Pons (tissue), 1 donor: ENCODE measurements around the gene BBS1.
"Not testable (repeated sequence)": the region's sequence is repeated elsewhere in the genome, so short reads cannot be mapped to it uniquely, and the experiment has no call there.

Experiments
- DNase-seq: peaks from one replicate; pipeline ENCODE4 v3.0.0-alpha.2; 2016; ENCODE audit warnings: low spot score

Gene BBS1

GRCh38 chr11:66510271-66510989, at the start of gene BBS1:
Gene BBS1 (plus strand): TSS chr11:66510635. CDS start chr11:66510660, 25 bp downstream.
- DNase-seq = peak; percentile 51

DNA sequence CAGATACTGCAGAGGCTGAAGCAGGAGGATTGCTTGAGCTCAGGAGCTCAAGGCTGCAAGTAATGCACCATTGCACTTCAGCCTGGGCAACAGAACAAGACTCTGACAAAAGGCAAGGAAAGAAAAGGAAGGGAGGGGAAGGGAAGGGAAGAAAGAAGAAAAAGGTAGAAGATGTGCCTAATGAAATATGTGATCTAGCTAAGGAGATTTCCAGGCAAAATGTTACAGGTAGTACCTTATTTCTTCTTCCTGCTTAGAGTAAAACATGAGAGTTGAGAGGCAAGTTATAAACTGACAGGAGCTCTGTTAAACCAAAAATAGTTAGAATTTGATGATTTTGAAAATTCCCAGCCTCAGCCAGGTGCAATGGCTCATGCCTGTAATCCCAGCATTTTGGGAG, 48.4 kb upstream of the BBS1 start:
- no peak for DNase-seq

DNA sequence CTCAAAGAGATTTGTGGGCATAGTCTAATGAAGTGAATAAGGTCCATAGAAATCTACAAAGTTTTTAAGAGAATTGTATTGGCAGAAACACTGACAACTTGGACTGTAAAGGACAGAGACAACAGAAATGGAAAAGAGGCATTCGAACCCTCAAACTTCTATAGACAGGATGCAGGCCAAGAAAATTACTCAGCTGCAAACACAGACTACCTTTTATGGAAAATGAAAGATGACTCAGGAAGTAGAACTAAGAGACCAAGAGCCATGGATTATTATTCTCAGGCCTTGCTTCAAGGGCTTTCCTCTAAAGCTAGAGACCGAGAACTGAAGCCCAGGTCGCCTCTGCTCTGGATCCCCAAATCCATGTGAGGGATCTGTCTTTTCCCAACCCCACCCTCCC, 47.5 kb upstream of the BBS1 start:
- DNase-seq = no peak

- DNase-seq = not testable (repeated sequence)
These were observed 46.3 kb upstream of the BBS1 start for GRCh38 chr11:66464116-66464515.

- no peak for DNase-seq
These were observed 45.5 kb upstream of the BBS1 start for GRCh38 chr11:66464916-66465315.

- no peak for DNase-seq
These were observed 44.8 kb upstream of the BBS1 start for GRCh38 chr11:66465373-66466224.

DNA sequence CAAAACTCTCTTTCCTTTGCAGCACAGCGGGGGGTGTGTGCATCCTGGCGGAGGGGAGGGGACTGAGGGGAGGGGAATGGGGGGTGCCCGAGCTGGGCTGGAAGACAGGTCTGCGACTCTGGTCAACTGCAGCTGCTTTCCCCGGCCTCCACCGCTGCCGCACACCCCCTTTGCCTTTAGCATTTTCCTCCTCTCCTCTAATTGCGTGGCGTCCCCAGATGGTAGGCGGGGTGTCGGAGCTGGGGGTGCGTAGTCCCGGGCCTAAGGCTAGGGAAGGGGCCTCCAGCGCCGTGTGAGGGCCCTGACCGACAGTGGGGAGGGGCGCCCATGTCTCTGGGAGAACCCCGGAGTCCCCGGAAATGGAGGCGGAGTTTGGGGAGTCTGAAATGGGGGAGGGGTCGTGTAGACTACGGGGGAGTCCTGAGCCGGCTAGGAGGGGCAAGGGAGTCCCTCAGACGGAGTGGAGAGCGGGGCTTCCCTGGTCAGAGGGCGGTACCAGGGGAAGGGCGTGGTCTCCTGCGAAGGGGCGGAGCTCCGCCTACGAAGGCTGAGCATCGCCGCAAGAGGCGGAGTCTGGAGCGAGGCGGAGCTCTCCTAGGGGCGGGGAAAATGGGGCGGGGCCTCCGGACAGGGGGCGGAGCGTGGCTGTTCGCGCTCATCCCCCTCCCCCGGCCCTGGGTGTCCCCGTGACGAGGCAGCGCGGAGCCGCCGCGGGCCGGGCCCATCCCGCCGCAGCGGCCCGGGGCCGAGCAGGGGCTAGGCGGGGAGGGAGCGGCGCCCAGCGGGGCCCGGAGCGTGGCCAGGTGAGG, 44.0 kb upstream of the BBS1 start, which contains the start of gene PELI3:
Gene PELI3, plus strand, starts transcription at position 681 of the 809 bp plus-strand sequence. CDS start 1,224 bp downstream, outside the sequence.
- peak; percentile 90 for DNase-seq

GRCh38 chr11:66467034-66467659, 43.3 kb upstream of the BBS1 start:
- DNase-seq = peak; percentile 7

- DNase-seq = peak; percentile 33
These were observed 42.7 kb upstream of the BBS1 start for GRCh38 chr11:66467756-66468155.

DNA sequence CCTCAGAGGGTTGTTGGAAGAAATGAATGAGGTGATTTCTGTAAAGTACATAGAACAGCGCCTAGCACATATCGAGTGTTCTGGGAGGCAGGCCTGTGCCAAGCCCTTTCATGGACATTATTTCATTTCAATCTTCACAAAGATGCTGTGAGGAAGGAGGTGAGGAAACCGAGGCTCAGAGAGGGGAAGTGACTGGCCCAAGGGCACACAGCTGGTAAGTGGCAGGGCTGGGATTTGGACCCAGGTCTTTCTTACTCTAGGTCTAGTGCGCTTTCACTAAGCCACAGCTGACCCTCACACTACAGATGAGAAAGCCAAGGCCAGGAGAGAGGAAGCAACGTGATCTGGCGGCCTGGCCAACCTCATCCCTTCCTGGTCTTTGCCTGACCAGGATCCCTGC, 41.7 kb upstream of the BBS1 start:
- DNase-seq = no peak

- DNase-seq = no peak
These were observed 41.0 kb upstream of the BBS1 start for GRCh38 chr11:66469441-66469840.

DNA sequence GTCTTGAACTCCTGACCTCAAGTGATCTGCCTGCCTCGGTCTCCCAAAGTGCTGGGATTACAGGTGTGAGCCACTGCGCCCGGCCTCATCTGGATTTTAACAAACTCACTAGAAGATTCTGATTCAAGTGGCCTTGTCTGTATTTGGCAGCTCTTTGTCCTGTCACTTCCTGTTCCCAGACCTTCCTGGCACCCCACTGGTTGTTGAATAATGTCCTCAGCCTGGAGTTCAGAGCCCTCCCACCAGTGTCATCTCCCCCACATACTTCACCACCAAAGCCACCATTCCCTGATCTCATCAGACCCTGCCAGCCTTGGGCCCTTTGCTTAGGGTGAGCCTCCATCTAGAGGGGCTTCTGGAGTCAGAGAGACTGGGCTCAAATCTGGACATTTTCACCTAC, 40.4 kb upstream of the BBS1 start:
- DNase-seq = no peak

DNA sequence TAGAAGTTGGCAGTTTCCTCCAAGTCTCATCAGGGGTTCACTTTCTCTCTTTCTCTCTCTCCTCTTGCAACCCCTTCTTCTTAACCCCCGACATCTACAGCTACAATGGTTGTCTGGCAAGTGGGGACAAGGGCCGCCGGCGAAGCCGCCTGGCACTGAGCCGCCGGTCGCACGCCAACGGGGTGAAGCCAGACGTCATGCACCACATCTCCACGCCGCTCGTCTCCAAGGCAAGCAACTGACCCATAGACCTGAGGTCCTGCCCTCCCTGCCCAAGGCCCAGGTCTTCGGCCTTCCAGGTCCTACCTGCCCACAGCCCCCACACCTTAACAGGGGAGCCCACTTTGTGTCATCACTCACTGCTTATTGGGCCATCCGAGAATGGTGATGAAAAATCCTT, 39.3 kb upstream of the BBS1 start:
- no peak for DNase-seq

- no peak for DNase-seq
These were observed 38.4 kb upstream of the BBS1 start for GRCh38 chr11:66472054-66472453.

DNA sequence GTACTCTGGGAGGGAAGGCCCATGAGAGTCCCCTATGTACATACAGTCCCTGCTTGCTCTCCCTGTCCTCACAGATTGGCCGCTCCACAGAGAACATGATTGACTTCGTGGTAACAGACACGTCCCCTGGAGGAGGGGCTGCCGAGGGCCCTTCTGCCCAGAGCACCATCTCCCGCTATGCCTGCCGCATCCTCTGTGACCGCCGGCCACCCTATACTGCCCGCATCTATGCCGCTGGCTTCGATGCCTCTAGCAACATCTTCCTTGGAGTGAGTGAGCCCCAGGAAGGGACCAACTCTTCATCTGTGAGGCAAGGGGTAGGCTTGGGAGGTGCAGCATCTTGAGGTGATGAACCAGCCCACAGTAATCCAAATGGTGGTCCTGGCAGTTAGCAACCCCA, 37.3 kb upstream of the BBS1 start:
- no peak for DNase-seq

GRCh38 chr11:66473608-66474515, 36.6 kb upstream of the BBS1 start:
- DNase-seq = no peak

GRCh38 chr11:66475349-66476172, 34.9 kb upstream of the BBS1 start:
- DNase-seq = no peak

GRCh38 chr11:66476173-66476840, 34.1 kb upstream of the BBS1 start:
- DNase-seq = no peak

GRCh38 chr11:66476841-66477251, 33.6 kb upstream of the BBS1 start:
- DNase-seq = peak; percentile 6
